Inflammatory macrophage (primary cell): ENCODE data around the gene GALNT13.

Source experiments
- DNase-seq, 2 donors: peaks; one replicate each; pipeline ENCODE4 v3.0.0-alpha.2; 2020 to 2022

Gene GALNT13

GRCh38 chr2:154228566-154229280 lies 357.0 kb downstream of the GALNT13 start:
- no peak for DNase-seq

- no peak for DNase-seq
These were observed 358.2 kb downstream of the GALNT13 start for GRCh38 chr2:154229966-154230365.

- DNase-seq: no peak
These were observed 359.3 kb downstream of the GALNT13 start for GRCh38 chr2:154231021-154231420.

GRCh38 chr2:154233231-154233630 lies 361.5 kb downstream of the GALNT13 start:
- no peak for DNase-seq

GRCh38 chr2:154238252-154238651 lies 366.5 kb downstream of the GALNT13 start:
- DNase-seq: no peak

GRCh38 chr2:154240316-154240715 lies 368.6 kb downstream of the GALNT13 start:
- no peak for DNase-seq

GRCh38 chr2:154240921-154241379 lies 369.2 kb downstream of the GALNT13 start:
- no peak for DNase-seq

GRCh38 chr2:154242687-154243086 lies 371.0 kb downstream of the GALNT13 start:
- no peak for DNase-seq

GRCh38 chr2:154243685-154244084 lies 372.0 kb downstream of the GALNT13 start:
- no peak for DNase-seq

GRCh38 chr2:154244932-154245331 lies 373.2 kb downstream of the GALNT13 start:
- DNase-seq: no peak

- DNase-seq: no peak
These were observed 375.8 kb downstream of the GALNT13 start for GRCh38 chr2:154247503-154247902.

GRCh38 chr2:154256136-154256535 lies 384.4 kb downstream of the GALNT13 start:
- DNase-seq: no peak

GRCh38 chr2:154259030-154259429 lies 387.3 kb downstream of the GALNT13 start:
- DNase-seq: no peak

GRCh38 chr2:154261473-154262027 lies 389.8 kb downstream of the GALNT13 start:
- no peak for DNase-seq

- no peak for DNase-seq
These were observed 391.5 kb downstream of the GALNT13 start for GRCh38 chr2:154263206-154263605.

- DNase-seq: no peak
These were observed 392.3 kb downstream of the GALNT13 start for GRCh38 chr2:154264024-154264423.

- DNase-seq: no peak
These were observed 396.3 kb downstream of the GALNT13 start for GRCh38 chr2:154267983-154268382.

- no peak for DNase-seq
These were observed 408.8 kb downstream of the GALNT13 start for GRCh38 chr2:154280543-154280942.

GRCh38 chr2:154289870-154290269 lies 418.1 kb downstream of the GALNT13 start:
- no peak for DNase-seq

- no peak for DNase-seq
These were observed 419.8 kb downstream of the GALNT13 start for GRCh38 chr2:154291511-154291910.

- DNase-seq: no peak
These were observed 420.2 kb downstream of the GALNT13 start for GRCh38 chr2:154291927-154292326.

- DNase-seq: no peak
These were observed 422.1 kb downstream of the GALNT13 start for GRCh38 chr2:154293864-154294263.

- no peak for DNase-seq
These were observed 434.7 kb downstream of the GALNT13 start for GRCh38 chr2:154306266-154306970.

- no peak for DNase-seq
These were observed 435.3 kb downstream of the GALNT13 start for GRCh38 chr2:154307007-154307406.
